H1 (cell line): ENCODE data around the gene AHRR. TPM values are rescaled to one million over a fixed set of nuclear protein-coding genes. Genes with fewer than 3 reads are reported as not detected.
A peak's percentile ranks its signal among the peaks of the same experiment; 100 is the strongest.

Experiments used
- CTCF ChIA-PET: fragments of 300-600 bp; sonication (Branson Sonifier 250); formaldehyde crosslinking; loops from one replicate; lab custom pipeline; 2021; ENCODE audit not compliant: partially characterized antibody; lab: Charles Lee
- POLR2A ChIA-PET: fragments of 300-600 bp; sonication (Branson Sonifier 250); formaldehyde crosslinking; loops from one replicate; lab custom pipeline; 2021; ENCODE audit warnings: inconsistent platforms; ENCODE audit not compliant: partially characterized antibody; lab: Charles Lee
- DNase-seq, 2 experiments: peaks; one replicate each; pipeline versions ENCODE4 v3.0.0 to v3.0.0-alpha.2; 2010 to 2022; ENCODE audit warnings: low spot score in 2 of 2, low read depth in 1 of 2, mixed read lengths in 1 of 2
- FAIRE-seq: peaks from 2 replicates; lab custom pipeline; 2011; peaks lifted over from hg19 to GRCh38; lab: Jason Lieb, UNC
- H2AFZ ChIP-seq: 2 replicates; pipeline ENCODE4 v1.8.1; 2012; ENCODE audit warnings: low read length, inconsistent platforms
- H2AK5ac ChIP-seq: 2 replicates; pipeline ENCODE4 v1.6.1; 2013; ENCODE audit warnings: low read depth, low read length
- H2BK120ac ChIP-seq: replicated peaks from 2 replicates; pipeline ENCODE3; 2013; ENCODE audit warnings: low read depth, low read length, inconsistent platforms
- H2BK12ac ChIP-seq: 2 replicates; pipeline ENCODE4 v1.6.1; 2013; ENCODE audit warnings: low read depth, low read length
- H2BK15ac ChIP-seq: 2 replicates; pipeline ENCODE4 v1.6.1; 2013; ENCODE audit warnings: low read length
- H2BK20ac ChIP-seq: 2 replicates; pipeline ENCODE4 v1.6.1; 2013; ENCODE audit warnings: low read length
- H2BK5ac ChIP-seq: 2 replicates; pipeline ENCODE4 v1.6.1; 2013; ENCODE audit warnings: low read depth, low read length
- H3K14ac ChIP-seq: 2 replicates; pipeline ENCODE4 v1.6.1; 2013; ENCODE audit warnings: inconsistent platforms; ENCODE audit not compliant: insufficient read length
- H3K18ac ChIP-seq: 2 replicates; pipeline ENCODE4 v1.6.1; 2013; ENCODE audit warnings: low read length; ENCODE audit errors: extremely low read depth
- H3K23ac ChIP-seq: 2 replicates; pipeline ENCODE4 v1.6.1; 2013; ENCODE audit warnings: inconsistent platforms; ENCODE audit not compliant: insufficient read length
- H3K23me2 ChIP-seq: 2 replicates; pipeline ENCODE4 v1.6.1; 2013; ENCODE audit warnings: low read depth, low read length
- H3K27ac ChIP-seq: 2 replicates; pipeline ENCODE4 v1.6.1; 2011; ENCODE audit warnings: low read depth, low read length, inconsistent platforms
- H3K27me3 ChIP-seq, 4 experiments: replicated peaks in 1 of 4; 1 replicate in 1 of 4; 2 replicates in 3 of 4; pipeline versions ENCODE4 v1.6.1 to v1.8.1; 2011 to 2013; ENCODE audit warnings: low read length in 3 of 4, mild to moderate bottlenecking in 3 of 4, inconsistent platforms in 2 of 4, mixed read lengths in 2 of 4, moderate library complexity in 1 of 4; ENCODE audit not compliant: control insufficient read depth in 3 of 4, insufficient read depth in 3 of 4; ENCODE audit errors: extremely low read depth in 1 of 4
- H3K36me3 ChIP-seq, 4 experiments: 2 replicates each; pipeline versions ENCODE4 v1.6.1 to v1.8.1; 2011 to 2013; ENCODE audit warnings: mild to moderate bottlenecking in 4 of 4, low read length in 3 of 4, moderate library complexity in 2 of 4, control low read depth in 1 of 4, inconsistent platforms in 1 of 4; ENCODE audit not compliant: insufficient read depth in 4 of 4, control insufficient read depth in 2 of 4
- H3K4ac ChIP-seq: replicated peaks from 2 replicates; pipeline ENCODE3; 2013; ENCODE audit warnings: low read length, low read depth, mixed read lengths, inconsistent platforms; ENCODE audit not compliant: insufficient read length
- H3K4me1 ChIP-seq, 4 experiments: replicated peaks in 1 of 4; 1 replicate in 1 of 4; 2 replicates in 3 of 4; pipeline versions ENCODE4 v1.6.1 to v1.8.1; 2011 to 2013; ENCODE audit warnings: low read length in 3 of 4, inconsistent platforms in 2 of 4, mixed read lengths in 1 of 4; ENCODE audit not compliant: insufficient read depth in 4 of 4, control insufficient read depth in 3 of 4
- H3K4me2 ChIP-seq, 2 experiments: 2 replicates each; pipeline versions ENCODE4 v1.6.1 to v1.8.1; 2011 to 2013; ENCODE audit warnings: low read depth in 2 of 2, low read length in 2 of 2, control low read depth in 1 of 2, inconsistent platforms in 1 of 2, mild to moderate bottlenecking in 1 of 2; ENCODE audit not compliant: insufficient read depth in 1 of 2
- H3K4me3 ChIP-seq, 4 experiments: fragments of 200-600, 300-600 bp in 1 of 4; sonication (generic), shearing (Covaris generic), sonication (Bioruptor Twin) in 1 of 4; 2 replicates each; pipeline versions ENCODE4 v1.5.1 to v1.8.1; 2011 to 2016; ENCODE audit warnings: low read length in 4 of 4, low read depth in 3 of 4, control low read depth in 2 of 4, inconsistent platforms in 2 of 4, mild to moderate bottlenecking in 2 of 4, mixed read lengths in 1 of 4, moderate library complexity in 1 of 4; ENCODE audit not compliant: insufficient read depth in 2 of 4; ENCODE audit errors: extremely low read depth in 1 of 4
- H3K56ac ChIP-seq: replicated peaks from 2 replicates; pipeline ENCODE3; 2013; ENCODE audit warnings: low read depth, mild to moderate bottlenecking, mixed read lengths, low read length, inconsistent platforms; ENCODE audit not compliant: insufficient read length
- H3K79me1 ChIP-seq: 2 replicates; pipeline ENCODE4 v1.6.1; 2013; ENCODE audit warnings: low read depth, low read length, control low read depth
- H3K79me2 ChIP-seq, 2 experiments: 2 replicates each; pipeline versions ENCODE4 v1.6.1 to v1.8.1; 2012 to 2013; ENCODE audit warnings: low read length in 2 of 2, mild to moderate bottlenecking in 2 of 2, inconsistent platforms in 1 of 2; ENCODE audit not compliant: insufficient read depth in 2 of 2, control insufficient read depth in 1 of 2
- H3K9ac ChIP-seq, 4 experiments: replicated peaks in 1 of 4; 1 replicate in 1 of 4; 2 replicates in 3 of 4; pipeline versions ENCODE4 v1.6.1 to v1.8.1; 2011 to 2013; ENCODE audit warnings: low read depth in 3 of 4, low read length in 3 of 4, control low read depth in 2 of 4, mild to moderate bottlenecking in 2 of 4, moderate library complexity in 2 of 4, inconsistent platforms in 1 of 4; ENCODE audit errors: extremely low read depth in 1 of 4
- H3K9me3 ChIP-seq, 2 experiments: 2 replicates each; pipeline versions ENCODE4 v1.6.1 to v1.8.1; 2012 to 2013; ENCODE audit warnings: mild to moderate bottlenecking in 2 of 2, moderate library complexity in 2 of 2, control low read depth in 1 of 2, inconsistent platforms in 1 of 2, low read depth in 1 of 2, low read length in 1 of 2, mixed read lengths in 1 of 2; ENCODE audit not compliant: insufficient read depth in 2 of 2
- H4K20me1 ChIP-seq, 2 experiments: replicated peaks in 1 of 2; 2 replicates each; pipeline versions ENCODE3 to v1.8.1; 2011 to 2013; ENCODE audit warnings: inconsistent platforms in 2 of 2, low read length in 2 of 2, mild to moderate bottlenecking in 1 of 2; ENCODE audit not compliant: insufficient read depth in 2 of 2, control insufficient read depth in 1 of 2
- H4K5ac ChIP-seq: 2 replicates; pipeline ENCODE4 v1.6.1; 2013; ENCODE audit warnings: low read length, low read depth, mixed read lengths, inconsistent platforms; ENCODE audit not compliant: insufficient read length
- H4K8ac ChIP-seq: 2 replicates; pipeline ENCODE4 v1.8.0; 2013; ENCODE audit warnings: mild to moderate bottlenecking, moderate library complexity, low read length, inconsistent platforms; ENCODE audit not compliant: insufficient read depth; ENCODE audit errors: extremely low read depth
- H4K91ac ChIP-seq: replicated peaks from 2 replicates; pipeline ENCODE3; 2013; ENCODE audit warnings: low read length, mixed read lengths, inconsistent platforms; ENCODE audit not compliant: insufficient read length
- ATF2 ChIP-seq: IDR thresholded peaks from 2 replicates; pipeline ENCODE4 v1.6.1; 2012; ENCODE audit warnings: low read length, inconsistent platforms
- BRCA1 ChIP-seq: IDR thresholded peaks from 2 replicates; pipeline ENCODE4 v1.6.1; 2012; ENCODE audit warnings: low read depth, low read length, improper control_type of control experiment
- POU5F1 ChIP-seq: IDR thresholded peaks from 2 replicates; pipeline ENCODE4 v1.6.1; 2011; ENCODE audit warnings: low read depth, mild to moderate bottlenecking, low read length, moderate library complexity
- SUZ12 ChIP-seq: fragments of 200-600 bp; sonication (generic); IDR thresholded peaks from 2 replicates; pipeline ENCODE4 v1.6.1; 2012; ENCODE audit warnings: mild to moderate bottlenecking, inconsistent platforms, low read length, moderate library complexity, mixed read lengths
- USF2 ChIP-seq: IDR thresholded peaks from 2 replicates; pipeline ENCODE4 v1.6.1; 2011; ENCODE audit warnings: low read length, improper control_type of control experiment
- whole genome bisulfite sequencing, 2 experiments: shearing (Covaris generic) in 1 of 2; methylation state at CpG; one replicate each; pipeline versions ENCODE4 v1.1.6 to v1.1.7; 2013 to 2015; ENCODE audit warnings: low lambda C conversion rate in 2 of 2, mixed read lengths in 2 of 2, inconsistent platforms in 1 of 2, low coverage in 1 of 2, missing lambda C conversion rate in 1 of 2; ENCODE audit not compliant: insufficient replicate concordance in 2 of 2, insufficient coverage in 1 of 2, insufficient read length in 1 of 2; ENCODE audit errors: extremely low coverage in 1 of 2, missing lambda C conversion rate in 1 of 2; 5-methylcytosine and 5-hydroxymethylcytosine counted together
- polyA plus RNA-seq, 7 experiments: library from polyadenylated mRNA; depleted of rRNA in 3 of 7; stranded (reverse) in 5 of 7; unstranded in 2 of 7; fragments of >200 nt in 5 of 7; fragments of 200-250 nt in 2 of 7; gene quantifications; 1 replicate in 5 of 7; 2 replicates in 1 of 7; 4 replicates in 1 of 7; pipeline versions ENCODE4 v1.2.1 to v1.2.3, GENCODE V29; 2011 to 2013; ENCODE audit warnings: missing spikeins in 2 of 7, mixed read lengths in 2 of 7
- total RNA-seq: library from RNA; stranded (reverse); fragmentation: NEBNext Ultra II Directional; extraction: Animal tissue kit (Norgen Biotek cat#: 25700); gene quantifications from 2 replicates; pipeline ENCODE4 v1.2.1, GENCODE V29; 2021

The AHRR gene
- total and polyA plus RNA-seq, 2 of the 8 experiments (the other 6 are each of a cell fraction or from before 2014, with no cell fraction given) = 0.41 to 0.80 TPM

GRCh38 chr5:376799-377325 is 55.3 kb downstream of the AHRR start:
- WGBS, 2 experiments = 94% methylated on average over 12 of the region's 12 CpGs; no CpG with 5 or more reads in 1 of the 2 experiments
- no peak for FAIRE-seq
- DNase-seq = peak in 1 of 2 experiments; percentile 33

More at GRCh38 chr5:376799-377325, 55.3 kb downstream of the AHRR start:
- Histone ChIP-seq H3K14ac (no peak overlapping the region), H3K4me1 (peaks cover 0 to 10% (median 5%) of the 10 kb centered on the region in 4 experiments; a peak in 5 of 7 replicates), H3K4me3 (no peak overlapping the region), H2BK5ac (no peak overlapping the region), H2BK12ac (no peak overlapping the region), H3K9me3 (no peaks in the 10 kb centered on the region), H2BK15ac (no peak overlapping the region), H2BK20ac (no peak overlapping the region), H3K4me2 (no peak overlapping the region), H3K23ac (no peak overlapping the region), H3K27me3 (peaks cover 0 to 20% (median 15%) of the 10 kb centered on the region in 4 experiments; a peak in 6 of 7 replicates), H4K20me1 (no peaks in the 10 kb centered on the region), H3K36me3 (no peaks in the 10 kb centered on the region), H4K5ac (no peak overlapping the region), H2AFZ (no peak overlapping the region), H3K4ac (no peak overlapping the region), H4K91ac (no peak overlapping the region), H3K56ac (no peak overlapping the region), H3K23me2 (peaks cover 3% of the 10 kb centered on the region; the same call in 1 of the 2 replicates), H2AK5ac (no peak overlapping the region), H3K79me2 (no peaks in the 10 kb centered on the region), H3K9ac (no peak overlapping the region), H2BK120ac (no peak overlapping the region), H3K79me1 (no peaks in the 10 kb centered on the region), H4K8ac (no peak overlapping the region), H3K18ac (no peak overlapping the region), H3K27ac (no peak overlapping the region)
- POLR2A ChIA-PET = interaction anchor here (1.5 kb wide), 1 partner anchor 10 kb away, joined by 3 read pairs; no protein-coding TSS in a partner anchor
- CTCF ChIA-PET = interaction anchor here (1.0 to 3.1 kb wide), 5 partner anchors 30 to 60 kb away, joined by 3 to 8 read pairs (median 4); no protein-coding TSS in a partner anchor
- TF ChIP-seq POU5F1 (no peak), USF2 (no peak), BRCA1 (no peak), SUZ12 (no peak), ATF2 (no peak)
